CD4-positive, alpha-beta T cell treated with Interleukin-4 for 4 hours (primary cell): ENCODE data around the gene EIF5A.
"Not testable (repeated sequence)": the region's sequence is repeated elsewhere in the genome, so short reads cannot be mapped to it uniquely, and the experiment has no call there.

ENCODE experiments used
- DNase-seq: peaks from one replicate; pipeline ENCODE4 v3.0.0-alpha.2; 2020

The EIF5A gene

GRCh38 chr17:7332600-7333069 lies 25.2 kb downstream of the EIF5A start:
- peak; percentile 57 for DNase-seq

- no peak for DNase-seq
Measured at GRCh38 chr17:7334938-7335538, 27.6 kb downstream of the EIF5A start.

GRCh38 chr17:7335765-7336164 lies 28.3 kb downstream of the EIF5A start:
- not testable (repeated sequence) for DNase-seq

DNA sequence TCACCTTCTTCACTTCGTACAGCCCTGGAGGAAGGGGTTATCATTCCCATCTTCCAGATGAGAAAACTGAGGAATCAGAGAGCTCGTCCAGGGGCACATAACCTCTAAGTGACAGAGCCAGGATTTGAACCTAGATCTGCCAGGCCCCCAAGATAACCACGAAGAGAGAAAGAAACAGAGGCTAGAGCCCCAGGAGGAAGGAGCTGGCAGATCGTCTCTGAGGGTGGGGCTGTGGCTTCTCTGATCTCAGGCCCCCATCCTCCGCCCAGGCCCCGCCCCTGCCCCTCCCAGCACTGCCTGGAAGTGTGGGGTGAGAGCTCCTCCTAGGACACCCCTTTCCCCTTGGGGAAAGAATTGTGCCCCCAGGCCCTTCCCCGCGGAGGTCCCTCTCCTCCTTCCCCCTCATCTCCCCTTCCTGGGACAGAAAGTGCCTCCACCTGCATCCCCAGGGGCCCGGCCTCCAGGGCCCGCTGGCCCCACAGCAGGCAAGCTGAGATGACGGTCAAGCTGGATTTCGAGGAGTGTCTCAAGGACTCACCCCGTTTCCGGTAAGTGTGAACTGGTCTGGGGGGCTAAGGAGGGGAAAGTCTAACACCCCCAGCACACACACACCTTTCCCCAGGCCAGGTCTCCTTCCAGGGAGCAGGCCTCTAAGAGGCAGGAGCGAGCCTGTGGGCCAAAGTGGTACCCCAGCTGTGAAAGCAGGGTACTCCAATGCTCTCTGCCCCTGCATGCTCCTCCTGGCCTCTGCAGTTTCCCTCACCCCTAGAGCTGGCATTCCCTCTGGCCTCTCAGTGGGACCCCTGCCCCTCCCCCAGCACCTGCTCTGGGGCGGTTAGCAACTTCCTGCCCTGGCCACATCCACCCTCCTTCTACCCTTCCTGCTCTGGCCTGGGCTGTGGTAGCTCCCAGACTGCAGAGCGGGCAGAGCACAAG lies 29.1 kb downstream of the EIF5A start, which contains the start of gene ACAP1:
ACAP1 (plus strand) TSS at position 290 of the 936 bp plus-strand sequence; CDS start at position 496, 206 bp downstream.
- peak; percentile 86 for DNase-seq

- not testable (repeated sequence) for DNase-seq
Measured at GRCh38 chr17:7337600-7337999, 30.2 kb downstream of the EIF5A start.

GRCh38 chr17:7340179-7340578 lies 32.8 kb downstream of the EIF5A start:
- no peak for DNase-seq

DNA sequence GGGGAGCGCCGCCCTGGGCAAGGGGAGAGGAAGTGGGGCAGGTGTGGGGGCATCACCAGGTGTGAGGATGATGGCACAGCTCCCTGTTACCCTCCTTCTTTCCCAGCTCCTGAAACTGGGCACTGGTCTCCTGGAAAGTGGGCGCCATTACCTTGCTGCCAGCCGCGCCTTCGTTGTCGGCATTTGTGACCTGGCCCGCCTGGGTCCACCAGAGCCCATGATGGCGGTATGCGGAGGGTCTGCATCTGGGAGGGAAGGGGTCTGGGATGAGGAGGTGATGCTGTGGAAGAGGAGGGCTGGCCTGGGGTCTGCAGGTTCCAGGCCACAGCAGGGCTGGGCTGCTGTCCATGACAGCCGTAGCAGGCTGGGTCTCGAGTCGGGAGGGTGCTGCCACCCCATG lies 34.4 kb downstream of the EIF5A start:
- no peak for DNase-seq

- no peak for DNase-seq
Measured at GRCh38 chr17:7343250-7343649, 35.8 kb downstream of the EIF5A start.

DNA sequence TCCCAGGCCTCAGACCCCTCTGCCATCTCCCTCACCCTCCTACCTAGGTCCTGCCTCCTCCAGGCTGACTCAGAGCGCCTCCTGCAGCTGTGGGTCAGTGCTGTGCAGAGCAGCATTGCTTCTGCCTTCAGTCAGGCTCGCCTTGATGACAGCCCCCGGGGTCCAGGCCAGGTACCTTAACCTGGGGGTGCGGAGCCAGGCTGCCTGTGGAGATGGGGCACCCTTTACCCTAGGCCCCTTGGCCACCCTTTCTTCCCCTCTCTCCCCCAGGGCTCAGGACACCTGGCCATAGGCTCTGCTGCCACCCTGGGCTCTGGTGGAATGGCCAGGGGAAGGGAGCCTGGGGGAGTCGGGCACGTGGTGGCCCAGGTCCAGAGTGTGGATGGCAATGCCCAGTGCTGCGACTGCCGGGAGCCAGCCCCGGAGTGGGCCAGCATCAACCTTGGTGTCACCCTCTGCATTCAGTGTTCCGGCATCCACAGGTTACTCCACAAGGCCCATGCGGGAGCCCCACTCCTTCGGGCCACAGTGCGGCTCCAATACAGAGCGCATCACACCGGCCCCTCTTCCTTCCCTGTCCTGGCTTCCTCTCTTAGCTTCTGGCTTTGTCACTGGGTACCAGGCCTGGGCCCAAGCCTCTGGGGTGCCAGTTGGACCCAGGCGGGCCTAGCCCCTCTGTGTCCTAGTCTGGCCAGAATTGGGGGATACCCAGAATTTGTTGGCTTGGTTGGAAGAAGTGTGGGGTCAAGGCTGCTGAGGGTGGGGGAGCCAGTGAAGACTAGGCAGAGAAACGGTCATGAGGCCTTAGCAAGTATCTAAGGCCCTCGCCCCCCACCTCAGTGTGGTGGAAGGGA lies 39.6 kb downstream of the EIF5A start:
- no peak for DNase-seq

- DNase-seq: no peak
Measured at GRCh38 chr17:7347630-7348477, 40.4 kb downstream of the EIF5A start.

GRCh38 chr17:7348478-7349242 lies 41.2 kb downstream of the EIF5A start:
- DNase-seq: no peak

DNA sequence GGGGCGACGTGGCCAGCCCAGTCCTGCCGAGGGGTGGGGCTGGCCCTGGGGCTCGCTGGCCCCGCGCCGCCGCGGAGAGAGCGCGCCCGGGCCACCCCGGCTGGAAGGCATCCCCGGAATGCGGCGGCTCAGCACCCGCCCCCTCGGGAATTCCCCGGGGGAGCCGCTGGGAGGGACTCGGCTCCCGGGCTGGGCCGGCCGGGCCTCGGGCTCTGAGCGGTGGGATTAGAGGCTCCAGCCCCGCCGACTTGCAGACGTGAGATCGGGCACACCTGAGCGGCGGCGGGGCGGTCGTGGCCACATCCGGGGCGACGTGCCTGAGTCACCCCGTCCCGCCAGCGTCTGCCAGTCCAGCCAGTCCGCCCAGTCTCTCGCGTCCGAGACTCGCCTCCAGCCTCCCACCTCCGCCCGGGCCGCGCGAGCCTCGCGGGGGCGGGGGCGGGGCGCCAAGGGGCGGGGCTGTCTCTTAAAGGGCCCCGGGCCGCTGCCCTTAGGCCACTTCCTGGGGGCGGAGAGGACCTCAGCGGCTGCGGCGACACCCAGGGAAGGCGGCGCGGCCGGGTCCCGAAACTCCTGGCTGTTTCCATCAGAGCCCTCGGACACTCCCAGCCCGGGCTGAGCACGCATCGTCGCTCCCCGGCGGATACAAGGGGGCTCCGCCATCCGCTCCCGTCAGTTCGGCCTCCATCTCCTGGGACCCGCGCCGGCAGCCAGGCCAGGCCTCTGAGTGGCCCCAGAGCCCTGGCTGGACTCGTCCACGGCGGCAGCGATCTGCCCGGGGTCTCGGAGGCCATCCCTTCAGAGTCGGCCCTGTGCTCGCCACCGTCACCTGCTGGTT lies 44.5 kb downstream of the EIF5A start, which contains the start of gene KCTD11:
KCTD11 (plus strand) TSS at position 498 of the 838 bp plus-strand sequence.
- peak; percentile 84 for DNase-seq

DNA sequence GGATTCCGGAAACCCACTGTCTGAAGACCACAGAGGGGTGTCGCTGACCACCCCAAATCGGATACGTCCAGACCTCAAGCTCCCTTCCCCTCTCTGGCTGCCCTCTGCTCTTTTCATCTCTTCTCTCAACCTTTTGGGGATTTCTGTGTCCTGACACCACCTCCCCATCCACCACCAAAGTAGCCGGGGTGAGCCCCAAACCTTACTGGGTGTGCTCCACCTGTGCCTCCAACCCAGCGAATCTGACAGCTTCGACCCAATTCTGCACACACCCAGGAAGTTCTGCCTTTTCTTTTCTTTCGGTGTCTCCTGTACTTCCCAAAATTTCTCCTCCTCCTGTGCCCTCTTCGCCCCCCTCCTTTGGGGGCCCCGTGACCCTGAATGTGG lies 45.1 kb downstream of the EIF5A start:
- DNase-seq: no peak

DNA sequence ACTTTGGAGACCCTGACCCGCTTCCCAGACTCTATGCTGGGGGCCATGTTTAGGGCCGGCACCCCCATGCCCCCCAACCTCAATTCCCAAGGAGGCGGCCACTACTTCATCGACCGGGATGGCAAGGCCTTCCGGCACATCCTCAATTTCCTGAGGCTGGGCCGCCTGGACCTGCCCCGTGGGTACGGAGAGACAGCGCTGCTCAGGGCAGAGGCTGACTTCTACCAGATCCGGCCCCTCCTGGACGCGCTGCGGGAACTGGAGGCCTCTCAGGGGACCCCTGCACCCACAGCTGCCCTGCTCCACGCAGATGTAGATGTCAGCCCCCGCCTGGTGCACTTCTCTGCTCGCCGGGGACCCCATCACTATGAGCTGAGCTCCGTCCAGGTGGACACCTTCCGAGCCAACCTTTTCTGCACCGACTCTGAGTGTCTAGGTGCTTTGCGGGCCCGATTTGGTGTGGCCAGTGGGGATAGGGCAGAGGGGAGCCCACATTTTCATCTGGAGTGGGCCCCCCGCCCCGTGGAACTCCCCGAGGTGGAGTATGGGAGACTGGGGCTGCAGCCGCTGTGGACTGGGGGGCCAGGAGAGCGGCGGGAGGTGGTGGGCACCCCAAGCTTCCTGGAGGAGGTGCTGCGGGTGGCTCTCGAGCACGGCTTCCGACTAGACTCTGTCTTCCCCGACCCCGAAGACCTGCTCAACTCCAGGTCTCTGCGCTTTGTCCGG lies 45.6 kb downstream of the EIF5A start:
- DNase-seq: no peak

- DNase-seq: peak; percentile 80
Measured at GRCh38 chr17:7354262-7354843, 46.9 kb downstream of the EIF5A start.

- no peak for DNase-seq
Measured at GRCh38 chr17:7355053-7355452, 47.6 kb downstream of the EIF5A start, which contains the start of gene TMEM95. Gene TMEM95, plus strand, starts transcription at chr17:7355156. Its CDS starts 49 bp downstream, at chr17:7355205.

GRCh38 chr17:7355573-7355972 lies 48.1 kb downstream of the EIF5A start:
- no peak for DNase-seq

DNA sequence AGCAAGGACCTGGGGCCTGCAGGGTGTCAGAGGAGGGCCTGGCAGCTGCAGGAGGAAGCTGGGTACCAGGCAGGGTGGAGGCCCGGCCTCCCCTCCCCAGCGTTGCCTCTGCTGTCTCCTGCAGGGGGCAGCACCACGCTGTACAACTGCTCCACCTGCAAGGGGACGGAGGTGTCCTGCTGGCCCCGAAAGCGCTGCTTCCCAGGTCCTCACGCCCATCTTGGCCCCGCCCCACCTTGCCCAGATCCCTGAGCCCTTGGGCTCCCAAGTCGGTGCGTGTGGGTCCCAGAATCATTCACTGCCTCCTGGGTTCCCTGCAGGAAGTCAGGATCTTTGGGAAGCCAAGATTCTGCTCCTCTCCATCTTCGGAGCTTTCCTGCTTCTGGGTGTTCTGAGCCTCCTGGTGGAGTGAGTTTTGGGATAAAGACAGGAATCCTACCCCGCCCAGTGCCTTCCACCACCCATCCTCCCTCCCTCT lies 48.7 kb downstream of the EIF5A start:
- DNase-seq: peak; percentile 82

- no peak for DNase-seq
Measured at GRCh38 chr17:7356756-7357155, 49.3 kb downstream of the EIF5A start.
